HG02798 (cell line): ENCODE measurements around the gene PRRX1.

Experiments
- ATAC-seq: cut with Tn5 transposase; IDR thresholded peaks from one replicate; pipeline ENCODE4 v1.9.1; 2021; ENCODE audit warnings: mild to moderate bottlenecking; ENCODE audit not compliant: unreplicated experiment, poor library complexity

Gene PRRX1

GRCh38 chr1:170663404-170664092 lies 383 bp upstream of the PRRX1 start:
- no peak for ATAC-seq

DNA sequence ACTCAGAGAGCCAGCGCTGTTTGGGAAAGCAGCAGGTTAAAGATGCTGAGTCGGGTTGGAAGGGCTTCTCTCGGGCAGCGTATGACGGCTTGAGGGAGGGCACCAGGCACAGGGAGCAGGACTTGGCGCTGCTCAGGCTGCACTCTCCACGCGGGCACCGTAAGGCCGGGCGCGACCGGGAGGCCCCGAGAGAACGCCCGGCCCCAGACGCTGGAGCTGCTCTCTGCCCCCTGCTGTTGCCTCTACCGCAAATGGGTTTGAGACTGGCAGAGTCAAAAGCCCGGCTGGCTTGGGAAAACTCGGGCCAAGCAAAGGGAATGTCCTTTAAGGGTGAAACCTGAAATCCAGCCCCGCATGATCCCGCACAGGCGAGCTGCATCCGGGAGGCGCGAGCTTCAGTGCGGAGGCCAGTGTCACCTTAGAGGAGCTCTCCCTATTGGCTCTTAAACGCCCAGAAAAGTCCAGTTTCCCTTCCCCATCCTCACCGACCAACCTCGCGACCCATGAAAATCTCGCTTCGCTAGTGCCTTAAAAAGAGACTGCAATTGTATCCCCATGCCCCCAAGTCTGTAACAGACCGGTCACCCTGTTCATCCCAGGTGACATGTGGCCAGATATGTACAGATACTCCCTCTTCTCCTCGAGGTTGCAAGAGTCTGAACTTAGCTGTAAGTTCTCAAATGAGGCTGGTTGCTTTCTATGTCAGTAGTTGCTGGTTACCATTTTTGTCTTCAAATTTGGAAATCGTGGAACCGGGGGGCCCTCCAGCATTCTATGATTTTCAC lies 1.1 kb downstream of the PRRX1 start:
- no peak for ATAC-seq

DNA sequence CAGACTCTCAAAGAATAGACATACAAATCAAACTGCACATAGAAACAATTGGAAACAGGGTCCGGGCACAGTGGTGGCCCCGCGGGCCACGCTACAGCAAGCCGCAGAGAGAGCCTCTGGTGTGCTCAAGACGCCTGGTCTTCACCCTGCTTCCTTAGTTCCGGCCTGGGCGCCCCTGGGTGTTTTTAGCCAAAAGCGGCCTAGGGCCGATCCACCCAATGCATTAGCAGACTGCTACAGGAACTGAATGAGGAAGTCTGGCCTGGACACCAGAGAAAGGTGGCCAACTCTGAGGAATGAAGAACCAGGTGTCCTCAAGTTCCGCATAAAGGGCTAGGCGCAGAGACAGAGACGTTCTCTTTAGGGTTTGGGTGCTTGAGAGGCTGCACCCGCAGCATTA lies 1.7 kb downstream of the PRRX1 start:
- ATAC-seq: no peak

GRCh38 chr1:170666541-170667254 lies 2.8 kb downstream of the PRRX1 start:
- no peak for ATAC-seq

GRCh38 chr1:170668209-170669106 lies 4.5 kb downstream of the PRRX1 start:
- ATAC-seq: no peak

DNA sequence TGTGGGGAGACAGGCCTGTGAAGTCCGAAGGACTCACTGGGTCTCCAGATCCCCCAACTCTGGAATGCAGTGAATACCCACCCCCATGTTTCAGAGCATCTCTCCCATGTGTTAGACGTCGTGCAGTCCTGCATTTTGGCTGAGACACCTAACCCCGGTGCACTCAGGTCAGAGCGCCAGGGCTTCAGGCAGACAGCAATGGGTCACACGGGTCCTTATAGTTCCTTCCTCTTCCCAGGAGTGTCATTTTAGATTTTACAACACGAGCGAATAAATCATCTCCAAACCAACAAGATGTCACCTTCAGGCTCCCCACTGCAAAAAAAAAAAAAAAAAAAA lies 5.1 kb downstream of the PRRX1 start:
- ATAC-seq: no peak

GRCh38 chr1:170669586-170670530 lies 5.9 kb downstream of the PRRX1 start:
- ATAC-seq: no peak

DNA sequence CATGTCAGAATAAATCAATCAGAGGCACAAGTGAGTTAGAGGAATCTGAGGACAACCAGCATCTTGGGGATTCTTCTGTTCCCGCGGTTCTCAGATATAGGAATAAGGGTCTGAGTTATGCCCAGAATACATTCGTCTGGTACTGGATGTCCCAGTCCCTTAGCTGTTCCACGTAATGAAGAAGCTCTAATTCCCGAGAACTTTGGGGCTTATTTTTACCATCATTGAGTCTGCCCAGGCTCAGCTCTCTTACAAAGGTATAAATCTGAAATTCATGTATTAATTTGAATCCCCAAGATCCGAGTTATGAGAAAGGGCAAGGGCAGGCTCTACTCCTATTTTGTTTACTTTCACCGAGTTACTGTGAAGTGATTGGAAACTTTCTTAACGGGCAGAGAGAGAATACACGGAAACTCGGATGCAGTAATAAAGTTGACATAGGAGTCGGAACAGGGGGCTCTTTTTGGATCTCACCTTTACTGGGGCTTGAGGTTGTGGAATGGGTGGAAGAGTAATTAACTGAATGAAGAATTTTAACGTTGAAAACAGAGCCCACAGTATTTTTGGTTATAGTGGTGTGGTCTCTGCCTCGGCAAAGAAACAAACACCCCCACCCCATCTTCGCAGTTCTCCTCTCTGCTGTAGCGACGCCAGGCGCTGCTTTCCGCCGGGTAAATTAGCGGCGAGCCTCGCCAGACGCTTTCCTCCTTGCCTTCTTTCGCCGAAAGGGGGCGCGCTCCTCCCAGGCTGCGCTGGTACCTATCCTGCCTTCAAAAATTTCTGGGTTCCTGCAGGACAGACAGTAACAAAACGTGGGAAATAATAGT lies 7.1 kb downstream of the PRRX1 start:
- ATAC-seq: peak; percentile 49

DNA sequence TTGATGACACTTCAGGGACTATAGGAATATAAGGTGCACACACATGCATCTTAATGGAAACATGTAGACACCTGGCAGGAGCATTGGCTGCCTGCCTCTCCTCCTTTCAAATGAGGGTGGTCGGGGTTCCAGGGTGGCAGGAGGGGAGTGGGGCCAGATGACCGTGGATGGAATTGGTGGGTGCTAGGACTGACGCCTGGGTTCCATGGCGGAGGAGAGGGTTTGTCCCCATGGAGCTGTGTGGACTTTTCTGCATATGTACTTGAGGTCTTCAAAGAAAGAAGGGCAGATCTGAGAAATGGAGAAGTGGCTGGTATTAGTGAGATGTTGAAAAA lies 7.7 kb downstream of the PRRX1 start:
- ATAC-seq: no peak

GRCh38 chr1:170672316-170672715 lies 8.4 kb downstream of the PRRX1 start:
- ATAC-seq: no peak

DNA sequence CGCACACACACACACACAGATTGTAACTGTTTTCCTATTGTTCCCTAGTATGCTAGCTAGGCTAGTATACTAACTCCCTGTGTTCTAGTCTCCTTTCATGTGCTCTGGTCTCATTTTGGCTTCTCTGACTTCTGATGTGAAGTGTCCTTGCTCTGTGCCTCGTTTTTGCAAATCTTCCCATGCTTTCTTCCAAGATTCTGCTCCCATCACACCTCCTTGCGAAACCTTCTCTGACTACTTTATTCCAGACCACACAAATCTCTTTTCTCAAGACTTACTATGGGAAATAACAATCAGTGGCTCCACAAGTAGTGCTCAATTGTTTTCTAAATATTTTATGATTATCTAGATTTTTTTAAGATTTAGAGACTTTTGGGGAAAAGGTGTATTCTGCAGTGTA lies 10.3 kb downstream of the PRRX1 start:
- no peak for ATAC-seq

DNA sequence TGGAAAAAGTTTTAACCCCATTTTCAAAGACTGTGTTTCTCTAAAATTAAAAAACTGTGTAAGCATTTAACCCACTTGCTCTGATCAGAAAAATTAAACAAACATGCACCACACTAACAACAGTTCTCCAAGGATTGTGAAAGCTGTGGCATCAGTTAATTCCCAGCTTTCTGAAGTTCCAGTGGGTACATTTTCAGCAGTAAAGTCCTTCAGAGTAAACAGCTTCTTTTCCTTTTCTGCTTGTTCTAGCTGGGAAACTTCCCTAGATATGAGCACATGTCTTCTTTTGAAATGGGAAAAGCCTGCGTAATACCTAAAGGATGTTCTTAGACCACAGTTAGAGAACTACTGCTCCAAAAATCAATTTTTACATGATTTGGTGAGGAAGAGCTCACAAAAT lies 11.1 kb downstream of the PRRX1 start:
- no peak for ATAC-seq

DNA sequence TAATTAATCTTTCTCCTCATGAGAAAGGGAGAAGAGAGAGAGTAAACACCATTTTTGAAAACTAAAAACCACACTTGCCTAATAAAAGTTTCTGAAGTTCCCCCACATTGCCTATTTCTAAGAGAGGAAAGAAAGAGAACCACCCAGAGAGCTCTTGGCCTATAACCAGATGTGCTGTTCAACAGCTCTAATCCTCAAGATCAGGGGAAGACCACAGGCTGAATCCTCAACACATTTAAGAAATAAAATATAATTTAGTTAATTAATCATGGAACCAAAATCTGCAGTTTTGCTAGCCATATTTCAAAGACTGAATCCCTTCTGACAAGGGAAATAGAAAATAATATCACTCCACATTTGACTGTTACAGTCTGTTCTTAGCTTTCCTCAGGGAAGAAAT lies 11.9 kb downstream of the PRRX1 start:
- no peak for ATAC-seq

GRCh38 chr1:170676628-170677027 lies 12.7 kb downstream of the PRRX1 start:
- no peak for ATAC-seq

DNA sequence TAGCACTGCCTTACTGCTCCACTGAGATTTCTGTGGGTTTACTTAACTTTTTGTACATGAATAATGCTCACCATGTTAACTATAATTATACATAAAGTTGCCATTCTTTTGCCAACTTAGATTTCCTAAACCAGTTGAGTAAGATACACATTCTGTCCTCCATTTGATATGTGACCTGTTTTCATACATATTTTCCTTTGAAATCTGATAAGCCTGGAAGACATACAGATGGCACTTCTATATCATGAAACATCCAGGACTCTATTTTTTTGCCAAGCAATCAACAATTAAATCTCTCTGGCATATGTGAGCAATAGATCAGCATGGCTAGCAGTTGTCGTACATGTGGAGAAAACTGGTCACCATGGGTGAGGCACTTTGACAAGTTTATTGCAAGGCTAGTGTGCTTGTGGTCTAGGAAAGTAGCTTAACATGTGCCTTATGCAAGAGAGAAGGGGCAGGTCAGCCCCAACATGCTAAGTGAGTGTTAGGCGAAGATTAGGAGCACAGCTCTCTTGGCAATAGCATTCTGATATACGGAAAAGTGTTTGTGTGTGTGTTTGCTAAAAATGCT lies 14.2 kb downstream of the PRRX1 start:
- ATAC-seq: no peak

DNA sequence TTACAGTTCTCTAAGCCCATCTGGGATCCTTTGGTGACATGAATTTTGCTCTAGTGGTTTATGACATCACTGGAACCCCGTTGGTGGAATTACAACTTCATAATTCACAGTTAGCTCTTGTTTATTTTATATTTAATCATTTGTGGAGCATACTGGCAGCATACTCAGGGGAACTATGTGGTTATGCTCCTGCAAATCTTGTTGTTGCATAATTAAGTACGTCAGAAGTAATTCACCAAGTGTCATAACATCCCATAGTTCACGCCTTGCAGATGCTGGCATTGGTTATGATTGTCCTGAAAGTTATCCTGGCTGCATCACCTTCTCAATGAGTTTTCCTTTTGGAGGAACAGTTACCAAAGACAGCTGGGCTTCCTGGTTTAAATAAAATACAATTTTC lies 16.5 kb downstream of the PRRX1 start:
- no peak for ATAC-seq

DNA sequence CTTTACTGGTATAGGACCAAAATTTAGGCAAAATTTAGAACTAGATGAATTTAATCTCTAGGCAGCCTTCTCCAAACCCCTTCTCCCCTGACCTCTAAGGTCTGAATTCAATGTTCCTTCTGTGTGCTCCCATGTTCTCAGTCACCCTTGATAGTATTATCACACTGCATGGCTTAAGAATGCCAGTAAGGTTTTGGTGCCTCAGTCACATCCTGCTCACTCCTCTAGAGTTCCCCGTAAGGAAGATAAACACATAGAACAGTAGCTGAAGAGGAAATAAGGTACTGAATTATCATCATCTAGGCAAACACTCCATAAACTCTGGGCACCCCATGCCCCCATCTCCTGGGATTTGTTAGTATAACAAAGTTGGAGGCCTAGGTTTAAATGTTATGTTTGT lies 18.2 kb downstream of the PRRX1 start:
- no peak for ATAC-seq

DNA sequence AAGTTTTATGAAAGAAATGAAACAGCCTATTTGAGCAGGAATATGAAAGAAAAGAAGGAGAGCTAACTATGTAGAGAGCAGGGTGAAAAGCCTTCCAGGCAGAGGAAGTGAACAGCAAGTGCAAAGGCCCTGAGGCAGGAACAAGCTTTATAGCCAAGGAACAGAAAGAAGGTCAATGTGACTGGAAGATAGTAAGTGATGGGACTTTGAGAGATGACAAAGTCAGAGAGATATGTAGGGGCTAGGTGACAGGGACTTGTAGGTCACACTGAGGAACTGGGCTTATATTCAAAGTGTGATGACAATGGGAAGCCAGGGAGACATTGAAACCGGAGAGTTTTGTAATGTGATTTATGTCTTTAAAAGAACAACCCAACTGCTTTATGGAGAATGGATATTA lies 18.9 kb downstream of the PRRX1 start:
- no peak for ATAC-seq
